HG02943 (cell line): ENCODE data around the gene SPATA25.
A peak's percentile ranks its signal among the peaks of the same experiment; 100 is the strongest.
"Not testable (repeated sequence)": the region's sequence is repeated elsewhere in the genome, so short reads cannot be mapped to it uniquely, and the experiment has no call there.

Experiments used
- ATAC-seq: cut with Tn5 transposase; IDR thresholded peaks from one replicate; pipeline ENCODE4 v1.9.1; 2021; ENCODE audit warnings: mild to moderate bottlenecking, low read depth, moderate library complexity; ENCODE audit not compliant: unreplicated experiment

The SPATA25 gene

DNA sequence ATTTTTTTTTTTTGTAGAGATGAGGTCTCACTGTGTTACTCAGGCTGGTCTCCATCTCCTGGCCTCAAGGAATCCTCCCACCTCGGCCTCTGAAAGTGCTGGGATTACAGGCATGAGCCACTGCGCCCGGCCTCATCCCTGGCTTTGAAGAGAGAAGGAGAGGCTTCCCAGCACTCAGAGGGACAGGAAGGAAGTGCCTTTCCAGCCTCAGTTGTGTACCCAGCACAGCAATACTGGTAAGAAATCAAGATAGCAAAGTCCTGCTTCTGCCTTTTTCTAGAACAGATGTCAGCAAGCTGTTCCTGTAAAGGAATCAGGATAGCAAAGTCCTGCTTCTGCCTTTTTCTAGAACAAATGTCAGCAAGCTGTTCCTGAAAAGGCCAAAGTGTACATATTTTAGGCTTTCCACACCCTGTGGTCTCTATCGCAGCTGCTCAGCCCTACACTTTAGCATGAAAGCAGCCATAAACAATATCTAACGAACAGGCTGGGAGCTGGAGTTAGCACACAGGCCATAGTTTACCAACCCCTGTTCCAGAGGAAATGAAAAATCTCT, 30.8 kb upstream of the SPATA25 start:
- no peak for ATAC-seq

DNA sequence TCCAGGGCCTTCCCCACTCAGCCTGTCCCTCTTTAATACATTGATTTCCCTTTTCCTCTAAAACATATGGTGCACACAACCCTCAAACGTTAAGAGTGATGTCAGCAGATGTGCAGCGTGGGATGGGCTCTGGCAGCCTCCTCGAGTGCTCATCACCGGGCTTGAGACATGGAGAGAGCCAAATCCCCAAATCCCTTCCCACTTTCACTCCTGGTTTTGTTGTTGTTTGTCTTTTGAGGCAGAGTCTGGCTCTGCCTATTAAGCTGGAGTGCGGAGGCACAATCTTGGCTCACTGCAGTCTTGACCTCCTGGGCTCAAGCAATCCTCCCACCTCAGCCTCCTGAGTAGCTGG, 30.3 kb upstream of the SPATA25 start:
- ATAC-seq, result no peak

DNA sequence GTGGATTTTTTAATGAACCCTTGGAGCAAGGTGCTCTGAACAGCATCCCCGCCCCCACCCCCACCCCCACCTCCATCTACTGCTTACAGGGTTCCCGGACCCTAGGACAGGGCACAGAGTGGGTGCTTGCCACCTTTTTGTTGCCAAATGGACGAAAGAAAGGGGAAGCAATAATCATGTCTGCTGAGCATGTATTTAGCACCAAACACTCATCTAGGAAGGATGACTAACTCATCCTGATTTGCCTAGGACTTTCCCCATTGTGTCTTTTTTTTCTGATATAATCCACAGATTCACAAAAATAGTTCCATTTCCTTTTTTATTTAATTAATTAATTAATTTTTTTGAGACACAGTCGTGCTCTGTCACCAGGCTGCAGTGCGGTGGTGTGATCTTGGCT, 25.7 kb upstream of the SPATA25 start:
- no peak for ATAC-seq

DNA sequence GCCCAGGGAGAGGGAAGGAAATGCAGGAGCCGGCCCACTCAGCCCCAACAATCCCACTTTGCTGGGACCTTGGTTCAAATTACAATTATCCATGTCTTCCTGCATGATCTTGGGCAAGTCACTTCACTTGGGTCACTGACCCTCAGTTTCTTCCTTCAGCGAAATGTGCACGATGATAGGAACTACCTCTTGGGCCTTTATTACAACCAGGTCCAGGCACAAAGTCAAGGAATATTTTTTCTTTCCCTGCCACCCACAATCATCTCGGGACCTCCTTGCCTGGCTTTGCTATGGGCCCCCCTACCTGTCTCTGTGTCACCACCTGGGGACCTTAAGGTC, 24.9 kb upstream of the SPATA25 start:
- ATAC-seq, result no peak

DNA sequence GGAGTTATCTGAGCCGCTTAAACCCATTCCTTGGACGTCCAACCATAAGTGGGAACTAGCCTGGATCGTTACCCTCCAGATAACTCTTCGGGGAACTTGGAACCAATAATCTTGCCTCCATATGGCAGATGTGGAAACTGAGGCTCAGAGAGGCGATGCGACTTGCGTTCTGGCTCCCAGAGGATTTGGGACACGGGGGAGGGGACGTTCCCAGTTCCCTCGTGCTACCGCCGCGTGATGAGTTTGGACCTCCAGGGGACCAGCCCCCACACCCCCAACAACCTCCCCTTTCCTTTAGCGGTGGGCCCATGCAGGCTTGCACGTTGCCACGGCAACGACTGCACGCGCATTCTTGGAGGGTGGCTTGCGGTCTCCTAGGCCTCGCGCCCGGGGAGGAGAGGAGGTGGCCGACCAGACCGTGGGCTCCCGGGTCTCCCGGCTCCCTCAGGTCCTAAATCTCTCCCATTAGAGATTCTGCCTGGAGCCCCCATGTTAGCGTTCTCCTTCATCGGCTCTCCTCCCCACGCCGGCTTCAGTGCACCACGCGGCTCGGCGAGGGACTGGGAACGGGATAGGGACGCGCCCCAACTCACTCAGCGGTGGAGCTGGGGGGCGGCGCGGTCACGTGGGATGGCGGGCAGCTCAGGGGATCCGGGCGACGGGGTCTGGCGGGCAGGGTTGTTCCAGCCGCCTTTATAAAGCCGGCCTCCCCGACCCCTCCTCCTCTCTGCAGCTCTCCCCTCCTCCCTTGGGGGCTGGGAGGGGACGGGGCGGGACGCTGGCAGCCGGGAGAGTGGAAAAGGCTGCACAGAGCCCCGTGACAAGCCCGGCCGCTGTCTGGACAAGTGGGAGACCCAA, 24.3 kb upstream of the SPATA25 start, which contains the start of gene PLTP:
Gene PLTP, minus strand, starts transcription at position 670 of the 858 bp plus-strand sequence. CDS start 703 bp downstream, outside the sequence.
- no peak for ATAC-seq

DNA sequence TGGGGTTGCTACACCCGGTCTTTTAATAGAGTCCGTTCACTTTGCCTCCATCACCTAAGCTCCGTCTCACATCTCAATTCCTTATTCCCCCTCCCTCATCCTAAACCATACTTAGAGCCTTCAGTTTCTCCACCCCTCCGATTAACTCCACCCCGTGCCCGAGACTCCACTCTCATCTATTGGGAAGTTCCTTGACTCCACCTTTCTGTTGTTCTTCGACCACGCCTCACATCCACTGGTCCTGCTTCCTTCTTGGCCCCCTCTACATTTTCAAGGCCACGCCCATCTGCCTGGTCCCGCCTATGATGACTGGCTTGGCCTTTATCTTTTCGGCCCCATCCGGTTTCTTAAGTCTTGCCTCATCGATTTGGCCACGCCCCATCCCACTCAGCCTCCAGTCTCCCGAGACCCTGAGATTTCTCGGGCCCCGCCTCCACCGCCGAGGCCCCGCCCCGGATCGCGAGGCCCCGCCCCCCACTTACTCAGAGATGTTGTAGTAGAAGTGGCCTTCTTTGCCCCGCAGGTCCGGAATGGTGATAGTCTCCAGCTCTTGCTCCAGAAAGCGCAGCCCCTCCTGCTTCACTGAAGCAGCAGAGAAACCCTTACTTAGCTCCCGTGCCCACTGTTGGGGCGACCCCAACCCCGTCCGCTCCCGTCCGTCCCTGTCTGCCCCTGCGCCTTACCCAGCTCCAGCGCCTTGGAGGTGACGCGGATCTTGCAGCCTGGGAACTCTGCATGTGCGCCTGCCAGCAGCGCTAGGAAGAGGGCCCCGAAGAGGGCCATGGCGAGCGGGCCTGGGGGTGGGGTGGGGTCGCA, 23.5 kb upstream of the SPATA25 start:
- ATAC-seq, result peak; percentile 84

DNA sequence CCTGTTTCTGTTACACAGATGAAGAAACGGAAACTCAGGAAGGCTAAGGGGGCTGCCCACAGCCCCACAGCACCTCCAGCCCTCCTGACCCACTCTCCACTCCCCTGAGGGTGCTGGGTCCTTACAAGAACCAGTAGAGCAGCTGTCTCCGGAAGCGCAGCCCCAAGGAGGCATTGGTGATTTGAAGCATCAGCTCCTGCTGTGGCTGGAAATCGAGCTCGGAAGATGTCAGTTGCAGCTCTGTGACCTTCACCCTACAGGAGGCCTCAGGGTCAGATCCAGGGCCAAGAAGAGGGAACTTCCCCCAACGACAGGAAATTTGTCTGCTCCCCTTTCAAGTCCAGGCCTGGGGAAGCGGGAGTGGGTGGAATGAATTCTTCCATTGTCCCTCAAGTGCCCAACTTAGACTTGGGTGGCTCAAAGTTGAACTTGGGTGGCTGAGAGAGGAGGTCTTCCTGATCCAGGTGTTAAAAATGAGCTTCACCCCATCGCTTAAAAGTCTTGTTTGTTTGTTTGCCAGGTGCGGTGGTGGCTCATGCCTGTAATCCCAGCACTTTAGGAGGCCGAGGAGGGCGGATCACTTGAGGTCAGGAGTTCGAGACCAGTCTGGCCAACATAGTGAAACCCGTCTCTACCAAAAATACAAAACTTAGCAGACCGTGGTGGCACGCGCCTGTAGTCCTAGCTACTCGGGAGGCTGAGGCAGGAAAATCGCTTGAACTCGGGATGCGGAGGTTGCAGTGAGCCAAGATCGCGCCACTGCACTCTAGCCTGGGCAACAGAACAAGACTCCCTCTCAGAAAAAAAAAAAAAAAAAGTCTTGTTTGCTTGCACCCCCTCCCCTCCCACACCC, 22.6 kb upstream of the SPATA25 start:
- no peak for ATAC-seq

DNA sequence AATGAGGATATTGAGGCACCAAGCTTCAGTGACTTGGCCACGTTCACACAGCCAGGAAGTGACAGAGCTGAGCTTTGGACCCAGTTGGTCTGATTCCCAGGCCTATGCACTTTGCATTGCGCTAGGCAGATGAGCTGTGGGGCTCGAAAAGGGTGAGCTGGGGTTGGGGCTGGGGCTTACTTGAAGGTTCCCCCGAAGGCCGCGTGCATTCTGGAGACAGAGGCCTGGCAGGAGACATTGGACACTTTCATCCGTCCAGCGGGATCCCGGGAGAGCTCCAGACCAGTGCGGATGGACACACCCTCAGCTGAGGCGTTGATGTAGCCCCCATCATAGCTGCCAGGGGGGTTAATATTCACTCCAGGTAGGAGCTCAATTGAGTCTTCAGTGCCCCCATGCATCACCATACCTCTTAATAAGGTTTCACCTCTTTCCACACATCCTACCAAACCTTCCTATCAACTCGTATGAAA, 21.9 kb upstream of the SPATA25 start:
- ATAC-seq, result no peak

DNA sequence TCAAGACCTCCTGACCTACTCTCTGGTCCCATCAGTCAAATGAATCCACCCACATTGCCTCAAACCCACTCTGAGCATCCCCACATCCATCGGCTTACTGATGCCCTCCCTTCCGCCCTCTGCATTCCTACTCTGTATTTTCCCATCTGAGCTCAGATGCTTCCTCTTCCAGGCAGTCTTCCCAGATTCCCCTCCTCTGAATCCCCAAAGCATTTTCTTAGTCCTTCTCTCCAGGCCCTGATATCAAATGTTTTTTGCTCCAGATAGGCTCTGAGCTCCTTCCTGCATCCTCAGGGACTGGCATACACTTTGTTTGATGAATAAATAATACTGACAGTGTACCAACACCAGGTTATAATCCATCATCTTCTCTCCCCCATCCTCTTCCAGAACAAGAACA, 20.7 kb upstream of the SPATA25 start:
- no peak for ATAC-seq

DNA sequence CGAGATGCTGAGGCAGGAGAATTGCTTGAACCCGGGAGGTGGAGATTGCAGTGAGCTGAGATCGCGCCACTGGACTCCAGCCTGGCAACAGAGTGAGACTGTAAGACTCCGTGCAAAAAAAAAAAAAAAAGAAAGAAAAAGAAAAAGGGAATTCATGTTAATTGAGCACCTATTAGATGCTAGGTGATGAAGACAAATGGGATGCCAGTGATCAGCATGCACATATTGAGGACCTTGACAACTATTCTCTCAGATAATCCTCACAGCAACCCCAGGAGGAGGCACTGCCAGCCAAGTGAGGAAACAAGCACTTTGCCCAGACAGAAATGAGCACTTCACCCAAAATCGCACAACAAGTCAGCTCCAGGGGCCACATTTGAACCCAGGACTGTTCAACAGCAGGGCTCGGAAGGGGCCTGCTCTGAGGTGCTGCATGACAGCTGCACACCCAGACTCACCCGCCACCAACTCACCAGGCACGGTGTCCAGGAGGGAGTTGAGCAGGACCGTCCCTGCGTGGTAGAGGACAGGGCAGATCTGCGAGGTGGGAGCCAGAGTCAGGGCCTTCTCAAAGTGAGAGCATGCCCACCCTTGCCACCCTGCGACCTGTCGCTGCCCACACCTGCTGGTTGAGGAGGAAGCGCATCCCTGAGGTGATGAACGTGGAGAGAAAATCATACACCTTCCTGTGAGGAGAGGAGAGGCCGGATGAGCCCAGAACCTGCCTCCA, 20.0 kb upstream of the SPATA25 start:
- ATAC-seq, result no peak

DNA sequence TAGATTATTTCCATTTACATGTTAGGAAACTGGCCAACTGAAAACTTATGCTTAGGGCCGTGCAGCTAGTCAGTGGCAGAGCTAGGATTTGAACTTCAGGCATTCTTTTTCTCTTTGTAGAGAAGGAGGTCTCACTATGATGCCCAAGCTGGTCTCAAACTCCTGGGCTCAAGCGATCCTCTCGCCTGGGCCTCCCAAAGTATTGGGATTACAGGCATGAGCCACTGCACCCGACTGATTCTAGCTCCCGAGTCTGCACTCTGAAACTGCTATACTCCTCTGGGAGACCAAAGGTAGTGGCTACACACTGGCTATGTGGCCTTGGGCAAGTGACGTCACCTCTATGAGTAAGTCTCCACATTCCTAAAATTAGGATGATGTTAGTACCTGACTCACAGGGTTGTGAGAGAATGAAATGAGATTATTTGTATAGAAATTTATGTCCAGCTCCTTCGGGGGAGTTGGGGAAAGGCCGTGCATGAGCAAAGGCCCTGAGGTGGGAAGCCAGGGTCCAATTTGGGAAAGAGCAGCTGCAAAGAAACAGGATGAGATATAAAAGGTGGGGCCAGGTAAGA, 18.2 kb upstream of the SPATA25 start:
- no peak for ATAC-seq

DNA sequence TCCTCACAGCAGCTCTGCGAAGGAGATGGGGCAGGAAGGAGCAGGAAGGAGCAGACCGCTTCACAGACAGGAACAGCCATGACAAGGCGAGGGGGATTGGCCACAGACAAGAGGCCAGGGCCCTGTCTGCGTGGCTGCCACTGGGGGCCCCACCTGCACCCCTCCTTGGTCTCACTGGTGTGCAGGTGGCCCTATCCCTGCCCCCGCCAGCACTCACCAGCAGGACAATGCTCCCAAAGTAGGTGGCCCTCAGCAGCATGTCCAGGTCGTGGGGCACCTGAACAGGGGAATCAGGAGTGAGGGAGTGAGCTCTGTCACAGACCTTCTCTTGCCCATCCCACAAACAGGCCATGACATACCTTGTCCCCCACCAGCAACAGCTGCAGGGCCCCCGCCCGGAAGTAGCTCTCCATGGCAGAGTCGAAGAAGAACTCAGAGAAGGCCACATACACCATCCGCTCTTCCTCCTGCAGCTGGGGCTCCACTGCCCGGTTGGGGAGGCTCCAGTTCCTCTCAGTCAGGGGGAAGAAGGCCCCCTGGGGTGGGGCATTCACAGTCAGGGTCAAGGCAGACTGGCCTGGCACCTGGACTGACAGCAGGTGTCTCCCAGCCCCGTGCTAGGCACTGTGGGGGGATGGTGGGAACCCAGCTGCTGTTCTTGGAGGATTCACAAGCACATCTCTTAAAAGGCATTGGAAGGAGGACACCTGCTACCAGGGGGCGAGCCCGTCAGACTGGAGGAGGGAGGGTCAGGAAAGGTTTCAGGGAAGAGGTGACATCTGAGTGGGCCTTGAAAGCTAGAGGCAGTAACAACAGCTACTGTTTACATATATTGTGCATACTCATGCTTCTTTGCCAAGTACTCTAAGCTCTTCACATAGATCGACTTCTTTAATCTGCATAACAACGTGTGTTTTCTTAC, 17.4 kb upstream of the SPATA25 start:
- no peak for ATAC-seq

DNA sequence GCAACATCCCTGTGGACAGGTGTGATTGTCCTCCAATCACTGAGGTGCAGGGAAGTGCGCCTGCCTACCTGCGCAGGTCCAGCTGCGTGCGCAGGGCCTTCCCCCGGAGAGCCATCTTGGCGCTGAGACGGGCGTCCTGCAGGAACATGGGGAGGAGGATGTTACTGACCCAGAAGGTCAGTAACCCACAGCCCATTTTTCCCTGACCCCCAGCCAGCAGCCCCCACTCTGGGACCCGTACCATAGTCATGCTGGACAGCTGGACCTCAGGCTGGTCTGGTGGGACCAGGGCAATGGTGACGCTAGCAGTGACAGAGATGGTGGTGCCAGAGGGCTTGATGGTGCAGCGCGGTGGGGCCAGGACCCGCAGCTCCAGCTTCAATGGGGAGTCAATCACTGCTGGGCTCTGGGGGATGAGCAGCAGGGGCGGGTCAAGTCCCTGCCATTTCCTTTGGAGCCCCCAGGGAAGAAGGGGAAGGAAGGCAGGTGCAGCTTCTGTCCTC, 14.8 kb upstream of the SPATA25 start:
- no peak for ATAC-seq

DNA sequence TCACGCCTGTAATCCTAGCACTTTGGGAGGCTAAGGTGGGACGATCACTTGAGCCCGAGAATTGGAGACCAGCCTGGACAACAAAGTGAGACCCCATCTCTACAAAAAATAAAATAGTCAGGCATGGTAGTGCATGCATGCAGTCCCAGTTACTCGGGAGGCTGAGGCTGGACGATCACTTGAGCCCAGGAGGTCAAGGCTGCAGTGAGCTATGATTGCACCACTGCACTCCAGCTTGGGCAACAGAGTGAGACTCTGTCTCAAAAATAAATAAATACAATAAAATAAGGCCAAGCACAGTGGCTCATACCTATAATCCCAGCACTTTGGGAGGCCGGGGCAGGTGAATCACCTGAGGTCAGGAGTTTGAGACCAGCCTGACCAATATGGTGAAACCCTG, 13.9 kb upstream of the SPATA25 start:
- ATAC-seq, result not testable (repeated sequence)

DNA sequence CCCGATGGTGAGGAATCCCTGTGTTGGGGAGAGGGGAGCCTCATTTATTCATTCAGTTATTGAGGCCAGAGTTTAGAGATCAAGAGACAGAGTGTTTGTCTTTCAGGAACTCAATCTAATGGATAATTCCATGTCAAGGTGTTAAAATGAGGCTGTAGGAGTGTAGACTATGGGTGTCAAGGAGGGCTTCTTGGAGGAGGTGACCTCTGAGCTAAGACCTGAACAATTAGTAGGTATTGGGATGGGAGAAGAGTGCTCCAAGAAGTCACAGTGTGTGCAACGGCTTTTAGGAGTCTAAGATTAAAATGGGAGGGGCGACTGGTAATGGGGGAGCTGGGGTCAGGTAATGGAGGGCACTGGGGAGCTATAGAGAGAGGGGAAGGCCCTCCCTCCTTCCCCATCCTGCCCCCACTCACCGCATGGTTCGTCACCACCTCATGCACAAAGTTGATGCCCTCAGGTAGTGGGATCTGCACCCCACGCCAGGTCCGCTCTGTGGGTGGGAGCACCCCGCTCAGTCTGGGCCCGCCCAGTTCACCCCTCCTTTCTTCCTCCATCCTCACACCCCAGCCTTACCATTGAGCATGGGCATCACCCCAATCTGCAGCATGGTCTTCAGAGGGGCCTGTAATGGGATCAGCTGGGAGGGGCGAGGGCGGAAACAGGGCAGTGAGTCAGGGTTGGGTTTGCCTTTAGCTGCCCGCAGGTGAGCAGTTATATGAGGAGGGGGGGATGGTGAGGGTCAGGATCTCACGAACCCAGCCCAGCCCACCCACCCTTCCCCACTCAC, 11.8 kb upstream of the SPATA25 start:
- ATAC-seq, result no peak

DNA sequence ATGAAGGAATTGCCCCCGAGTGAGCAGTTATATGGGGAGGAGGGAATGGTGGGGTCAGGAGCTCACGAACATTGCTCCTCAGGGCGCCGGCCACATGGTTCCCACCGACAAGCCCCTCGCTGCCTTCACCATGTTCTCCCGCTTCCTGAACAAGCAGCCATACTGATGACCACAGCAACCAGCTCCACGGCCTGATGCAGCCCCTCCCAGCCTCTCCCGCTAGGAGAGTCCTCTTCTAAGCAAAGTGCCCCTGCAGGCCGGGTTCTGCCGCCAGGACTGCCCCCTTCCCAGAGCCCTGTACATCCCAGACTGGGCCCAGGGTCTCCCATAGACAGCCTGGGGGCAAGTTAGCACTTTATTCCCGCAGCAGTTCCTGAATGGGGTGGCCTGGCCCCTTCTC, 10.9 kb upstream of the SPATA25 start:
- ATAC-seq, result no peak

DNA sequence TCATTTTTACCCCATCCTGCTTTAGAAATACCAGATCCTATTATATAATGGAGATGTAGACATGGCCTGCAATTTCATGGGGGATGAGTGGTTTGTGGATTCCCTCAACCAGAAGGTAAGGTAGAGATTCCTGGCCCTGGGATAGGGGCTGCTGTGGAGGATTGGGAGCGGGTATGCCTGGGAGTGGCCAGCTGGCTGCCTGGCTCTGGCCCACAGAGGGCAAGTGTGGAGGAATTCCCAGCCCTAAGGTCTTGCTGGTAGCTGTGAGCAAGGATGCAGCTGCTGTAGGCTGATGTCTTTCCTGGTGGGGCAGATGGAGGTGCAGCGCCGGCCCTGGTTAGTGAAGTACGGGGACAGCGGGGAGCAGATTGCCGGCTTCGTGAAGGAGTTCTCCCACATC, 10.3 kb upstream of the SPATA25 start:
- no peak for ATAC-seq
